Stimulated activated CD4-positive, alpha-beta T cell treated with anti-CD3 and anti-CD28 coated beads, Interleukin-15, amount 100 ng/mL, for 48 hours (primary cell): Measurements from ENCODE around the gene ATP5F1E.
"Not testable (repeated sequence)": the region's sequence is repeated elsewhere in the genome, so short reads cannot be mapped to it uniquely, and the experiment has no call there.

ENCODE experiments used
- DNase-seq, 2 donors: peaks; one replicate each; pipeline ENCODE4 v3.0.0-alpha.2; 2020; ENCODE audit warnings: low read depth in 2 of 2

ATP5F1E gene

GRCh38 chr20:59042796-59043631 is 10.9 kb upstream of the ATP5F1E start:
- peak; percentile 83 to 93 for DNase-seq

DNA sequence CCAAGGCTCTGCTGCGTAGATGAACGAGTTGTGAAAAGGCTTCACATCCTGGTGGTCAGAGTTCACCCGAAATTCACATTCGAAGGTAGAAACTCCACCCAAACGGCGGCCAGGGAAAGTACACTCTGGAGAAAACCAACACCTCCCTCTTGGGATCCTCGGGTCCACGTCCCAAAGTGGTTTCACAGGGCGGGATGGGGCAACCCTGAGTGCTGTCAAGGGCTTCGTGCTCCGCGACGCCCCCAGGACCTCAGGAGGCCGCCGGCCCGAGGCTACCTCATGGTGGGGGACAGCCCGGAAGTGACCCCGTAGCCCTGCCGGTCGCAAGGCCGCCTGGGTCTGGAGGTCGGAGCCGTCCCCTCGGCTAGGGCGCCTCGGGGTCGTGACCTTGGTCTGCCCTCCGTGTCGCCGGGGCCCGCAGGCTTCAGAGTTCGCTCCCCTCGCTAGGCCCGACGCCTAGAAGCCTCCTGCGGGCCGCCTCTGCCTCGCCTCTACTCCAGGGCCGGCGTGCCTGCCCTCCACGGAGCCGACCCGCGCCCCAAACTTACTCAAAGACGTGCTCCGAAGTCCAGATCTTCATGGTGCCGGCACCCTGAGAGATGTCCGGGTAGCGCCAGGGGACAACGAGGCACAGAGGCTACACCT is 10.1 kb upstream of the ATP5F1E start, which contains the start of gene PRELID3B:
Gene PRELID3B, minus strand, starts transcription at position 636 of the 645 bp plus-strand sequence. Its CDS starts 56 bp downstream, at position 580.
- no peak for DNase-seq

GRCh38 chr20:59041487-59041886 is 9.4 kb upstream of the ATP5F1E start:
- not testable (repeated sequence) for DNase-seq

DNA sequence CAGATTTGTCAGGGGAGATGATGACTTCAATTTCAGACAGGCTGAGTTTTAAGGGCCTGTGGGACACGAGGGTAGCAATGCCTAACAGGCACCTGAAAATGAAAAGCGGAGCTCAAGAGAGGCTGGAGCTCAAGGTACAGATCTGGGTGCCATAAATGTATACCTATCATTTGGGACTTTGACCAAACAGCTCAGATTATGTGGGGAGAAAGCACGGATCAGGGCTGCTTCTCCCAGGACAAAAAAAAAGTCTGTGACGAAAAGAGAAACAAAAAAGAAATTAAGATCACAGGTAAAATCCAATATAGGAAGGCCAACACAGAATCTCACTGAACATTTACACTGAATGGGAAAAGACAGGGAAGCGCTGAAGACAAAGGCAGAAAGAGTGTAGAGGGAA is 8.5 kb upstream of the ATP5F1E start:
- DNase-seq: no peak

- DNase-seq: no peak
Observed at GRCh38 chr20:59039233-59039632, 7.1 kb upstream of the ATP5F1E start.

DNA sequence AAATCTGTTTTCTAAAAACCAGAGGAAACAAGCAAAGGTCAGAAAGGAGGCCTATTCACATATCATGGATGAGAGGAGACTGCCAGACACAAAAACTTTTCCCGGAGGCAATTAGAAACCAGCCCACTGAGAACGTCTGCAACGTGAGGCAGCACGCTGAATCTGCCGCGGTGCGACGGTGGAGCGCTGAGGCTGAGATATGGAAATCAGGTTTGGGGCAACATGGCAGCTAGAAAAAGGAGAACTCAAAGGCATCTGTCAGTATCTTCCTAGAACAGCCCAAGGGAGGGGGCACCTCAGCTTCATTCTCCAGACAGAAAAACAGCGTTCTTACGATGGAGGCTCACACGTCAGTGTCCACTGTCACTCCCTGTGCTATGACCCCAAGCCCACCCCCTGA is 5.3 kb upstream of the ATP5F1E start:
- DNase-seq: no peak

DNA sequence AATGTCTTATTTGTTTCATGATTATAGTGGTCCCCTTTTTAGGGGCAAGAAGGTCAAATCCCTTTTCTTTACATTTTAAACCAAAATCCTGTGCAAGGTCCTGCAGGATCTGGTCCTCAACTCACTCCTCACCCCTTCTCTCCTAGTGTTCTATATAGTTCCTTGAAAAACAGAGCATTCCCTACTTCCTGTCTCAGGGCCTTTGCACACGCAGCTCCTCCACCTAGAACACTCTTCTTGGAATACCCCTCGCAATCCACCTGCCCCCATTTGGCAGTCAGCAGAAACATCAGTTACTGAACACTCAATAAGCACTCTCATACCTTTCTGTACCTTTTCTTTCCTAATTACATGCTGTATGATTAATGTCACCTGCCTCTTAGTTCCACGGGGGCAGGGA is 3.2 kb upstream of the ATP5F1E start:
- DNase-seq: no peak

GRCh38 chr20:59033616-59034165 is 1.6 kb upstream of the ATP5F1E start:
- no peak for DNase-seq

- no peak for DNase-seq
Observed at GRCh38 chr20:59033093-59033492, 958 bp upstream of the ATP5F1E start.

GRCh38 chr20:59032713-59033059 is 551 bp upstream of the ATP5F1E start:
- DNase-seq: no peak

DNA sequence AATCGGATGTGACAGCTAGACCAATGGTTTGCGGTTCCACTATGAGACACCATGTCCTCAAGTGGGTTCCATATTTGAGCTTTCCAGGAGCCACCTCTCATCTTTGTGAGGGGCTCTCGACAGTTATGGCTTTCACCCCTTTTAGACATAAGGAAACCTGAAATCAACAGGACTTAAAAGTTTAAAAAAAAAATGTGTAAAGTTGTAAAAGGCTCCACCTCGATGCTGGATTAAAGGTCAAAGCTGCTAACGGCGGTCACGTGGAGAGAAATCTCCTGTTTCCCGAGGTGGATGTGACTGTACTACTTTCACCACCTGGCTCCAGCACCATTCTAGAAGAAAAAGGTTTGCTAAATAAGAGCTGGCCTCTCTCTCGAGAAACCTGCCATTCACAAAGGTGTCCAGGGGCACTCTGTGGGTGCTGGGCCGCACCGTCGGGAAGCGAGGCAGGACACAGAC is 542 bp downstream of the ATP5F1E start:
- DNase-seq: no peak

DNA sequence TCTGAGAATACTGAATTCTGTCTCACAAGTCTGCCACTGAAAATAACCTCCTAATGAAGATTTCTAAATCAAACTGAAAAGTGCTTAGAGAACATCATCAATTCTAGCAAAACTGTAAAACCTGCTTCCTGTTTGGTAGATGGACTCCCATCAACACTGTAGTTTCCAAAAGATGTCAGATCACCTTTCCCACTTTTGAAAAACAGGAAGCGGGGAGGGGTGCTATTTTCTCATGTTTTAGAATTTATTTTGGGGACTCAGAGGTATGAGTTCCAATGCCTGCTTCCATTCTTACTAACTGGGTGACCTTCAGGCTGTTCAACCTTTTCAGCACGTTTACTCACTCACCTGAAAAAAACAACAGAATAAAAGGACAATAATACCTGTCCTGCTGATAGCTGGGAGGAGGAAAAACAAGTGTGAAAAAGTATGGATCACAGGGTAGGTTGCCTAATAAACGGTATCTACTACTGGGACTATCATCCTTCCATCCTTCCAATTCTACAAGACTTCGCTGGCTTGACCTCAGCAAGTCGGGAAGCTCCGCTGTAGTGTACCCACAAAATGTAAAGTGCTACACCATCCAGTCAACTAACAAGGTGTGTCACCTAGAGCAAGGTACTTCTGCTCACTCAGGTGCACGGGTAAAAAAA is 1.1 kb downstream of the ATP5F1E start:
- no peak for DNase-seq

DNA sequence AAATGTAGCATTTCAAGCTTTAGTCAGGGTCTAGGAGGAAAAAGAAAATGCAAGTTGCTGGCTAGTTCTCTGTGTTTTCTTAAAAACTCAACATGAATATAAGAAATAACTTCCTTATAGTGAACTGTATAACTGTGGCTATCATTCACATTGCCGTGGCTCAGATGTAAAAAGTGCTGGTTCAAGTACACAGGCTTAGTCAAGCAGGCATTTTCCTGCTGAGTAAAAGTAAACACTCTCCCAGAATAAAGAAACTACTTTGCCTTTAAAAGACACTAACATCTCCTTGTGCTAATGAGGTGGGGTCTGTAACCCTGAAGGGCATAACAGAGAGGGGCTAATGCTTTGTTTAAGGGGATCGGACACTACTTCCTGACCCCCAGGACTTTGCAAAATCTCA is 3.3 kb downstream of the ATP5F1E start:
- no peak for DNase-seq

GRCh38 chr20:59027741-59028320 is 4.3 kb downstream of the ATP5F1E start:
- no peak for DNase-seq

DNA sequence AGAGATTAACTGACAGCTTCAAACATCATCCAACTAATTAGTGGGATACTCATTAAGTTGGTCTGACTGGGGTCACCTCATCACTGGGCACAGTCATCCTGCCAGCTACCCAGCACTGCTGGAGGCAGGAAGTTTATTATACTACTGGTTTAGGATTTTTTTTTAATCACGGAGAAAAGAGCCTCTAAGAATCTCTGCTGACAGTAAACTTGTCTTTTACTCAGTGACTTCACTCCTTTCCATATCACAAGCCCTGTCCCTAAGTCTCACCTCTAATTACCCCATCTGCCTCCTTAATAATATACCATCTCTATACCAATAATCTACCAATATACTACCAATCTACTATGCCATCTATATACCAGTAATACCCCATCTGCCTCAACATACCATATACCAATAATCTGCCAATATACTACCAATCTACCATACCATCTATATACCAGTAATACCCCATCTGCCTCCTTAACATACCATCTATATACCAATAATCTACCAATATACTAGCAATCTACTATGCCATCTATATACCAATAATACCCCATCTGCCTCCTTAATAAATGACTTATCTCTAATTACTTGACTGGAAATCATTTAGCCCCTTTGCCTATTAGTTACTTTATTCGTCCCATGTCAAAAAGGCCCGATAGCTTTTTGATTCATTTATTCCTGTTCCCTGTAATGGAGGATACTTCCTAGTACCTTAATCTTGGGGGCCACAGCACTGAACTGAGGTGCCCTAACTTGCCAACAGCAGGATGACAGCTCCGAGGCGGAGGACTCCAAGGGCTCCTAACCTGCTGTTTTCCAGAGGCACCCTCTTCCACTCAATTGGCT is 5.0 kb downstream of the ATP5F1E start:
- no peak for DNase-seq

- no peak for DNase-seq
Observed at GRCh38 chr20:59025511-59025910, 6.6 kb downstream of the ATP5F1E start.

GRCh38 chr20:59025086-59025485 is 7.0 kb downstream of the ATP5F1E start:
- DNase-seq: no peak

GRCh38 chr20:59024111-59024530 is 8.0 kb downstream of the ATP5F1E start:
- DNase-seq: no peak

DNA sequence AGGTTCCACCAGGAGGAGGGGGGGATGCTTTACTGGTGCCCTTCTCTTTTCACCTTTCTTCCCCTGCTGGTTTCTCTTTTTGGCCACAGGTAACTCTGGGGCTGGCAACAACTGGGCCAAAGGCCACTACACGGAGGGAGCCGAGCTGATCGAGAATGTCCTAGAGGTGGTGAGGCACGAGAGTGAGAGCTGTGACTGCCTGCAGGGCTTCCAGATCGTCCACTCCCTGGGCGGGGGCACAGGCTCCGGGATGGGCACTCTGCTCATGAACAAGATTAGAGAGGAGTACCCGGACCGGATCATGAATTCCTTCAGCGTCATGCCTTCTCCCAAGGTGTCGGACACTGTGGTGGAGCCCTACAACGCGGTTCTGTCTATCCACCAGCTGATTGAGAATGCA is 8.5 kb downstream of the ATP5F1E start:
- no peak for DNase-seq

DNA sequence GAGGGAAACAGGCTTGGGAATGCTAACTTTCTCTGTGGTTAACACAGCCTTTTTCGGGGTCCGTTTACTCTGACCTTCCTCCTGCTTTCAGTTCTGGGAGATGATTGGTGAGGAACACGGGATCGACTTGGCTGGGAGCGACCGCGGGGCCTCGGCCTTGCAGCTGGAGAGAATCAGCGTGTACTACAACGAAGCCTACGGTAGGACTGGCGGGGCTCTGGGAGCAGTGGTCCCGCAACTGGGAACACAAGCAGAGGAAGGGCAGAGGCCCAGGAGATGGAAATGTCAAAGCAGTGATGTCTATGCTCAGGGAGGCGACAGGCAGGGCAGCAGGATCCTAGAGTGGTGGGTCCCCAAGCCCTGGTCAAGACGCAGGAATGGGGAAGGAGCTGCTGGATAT is 9.4 kb downstream of the ATP5F1E start:
- no peak for DNase-seq

GRCh38 chr20:59020938-59021551 is 11.1 kb downstream of the ATP5F1E start:
- DNase-seq: no peak
